Gastrocnemius medialis (tissue), 4 donors: ENCODE measurements around the gene IFRD1.

Experiments used
- CTCF ChIP-seq, 5 experiments: fragments of 450-650 bp in 3 of 5; fragments of 200-600 bp in 2 of 5; sonication (generic) in 2 of 5; IDR thresholded peaks in 4 of 5; conservative IDR thresholded peaks in 1 of 5; 1 replicate in 4 of 5; 2 replicates in 1 of 5; pipeline ENCODE4 v1.5.1; 2016 to 2019; ENCODE audit warnings: antibody characterized with exemption in 5 of 5, mild to moderate bottlenecking in 3 of 5, moderate library complexity in 3 of 5
- POLR2A ChIP-seq, 2 donors: fragments of 450-650 bp; IDR thresholded peaks; one replicate each; pipeline ENCODE4 v1.6.1; 2017; ENCODE audit warnings: antibody characterized with exemption in 2 of 2, mild to moderate bottlenecking in 2 of 2, moderate library complexity in 2 of 2

- TF ChIP-seq CTCF (IDR thresholded peaks at IDR 0.05 in 4 of 5, conservative IDR thresholded peaks at IDR 0.05 in 1 of 5) (no peak), POLR2A (IDR thresholded peaks at IDR 0.05) (no peak)
These were observed 13.2 kb upstream of the IFRD1 start for GRCh38 chr7:112437072-112437471.
